Cerebellar cortex (tissue), 1 donor: ENCODE measurements around the gene MSLN.
A peak's percentile ranks its signal among the peaks of the same experiment; 100 is the strongest.

Source experiments
- DNase-seq: peaks from one replicate; pipeline ENCODE4 v3.0.0-alpha.2; 2015; ENCODE audit warnings: low spot score

The MSLN gene

DNA sequence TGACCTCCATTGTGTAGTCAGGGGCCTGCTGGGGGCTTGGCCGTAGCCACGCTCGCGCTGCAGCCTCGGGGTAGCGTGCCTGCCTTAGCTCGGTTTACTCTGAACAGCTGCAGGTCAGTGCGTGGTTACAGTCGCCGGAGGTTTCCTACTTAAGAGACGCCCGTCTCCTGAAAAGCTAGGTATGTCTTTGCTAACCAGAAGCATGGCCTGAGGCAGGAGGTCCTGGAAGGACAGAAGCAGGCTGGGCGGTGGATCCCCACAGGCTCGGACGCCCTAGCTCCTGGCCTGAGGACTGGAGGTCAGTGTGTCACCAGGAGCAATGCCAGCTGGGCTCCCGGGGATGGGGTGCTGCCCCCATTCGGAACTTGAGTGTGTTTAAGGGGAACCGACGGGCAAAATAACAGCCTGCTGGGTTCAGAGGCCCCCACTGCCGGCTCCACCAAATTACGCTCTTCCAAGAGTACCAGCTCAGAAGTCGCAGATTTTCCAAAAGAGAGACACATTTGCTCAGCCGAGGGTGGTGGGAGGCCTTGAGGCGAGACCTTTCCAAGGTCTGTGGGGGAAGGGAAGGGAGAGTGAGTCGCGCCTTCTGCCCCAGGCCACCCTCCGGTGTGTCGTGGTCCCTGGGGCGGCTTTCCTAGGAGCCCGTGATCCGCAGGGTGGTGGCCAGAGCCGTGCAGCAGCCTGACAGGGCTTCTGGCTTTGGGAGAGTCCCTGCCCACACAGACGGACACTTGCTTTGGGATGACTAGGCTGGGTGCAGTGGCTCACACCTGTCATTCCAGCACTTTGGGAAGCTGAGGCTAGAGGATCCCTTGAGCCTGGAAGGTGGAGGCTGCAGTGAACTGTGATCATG, 43.9 kb downstream of the MSLN start:
- no peak for DNase-seq

DNA sequence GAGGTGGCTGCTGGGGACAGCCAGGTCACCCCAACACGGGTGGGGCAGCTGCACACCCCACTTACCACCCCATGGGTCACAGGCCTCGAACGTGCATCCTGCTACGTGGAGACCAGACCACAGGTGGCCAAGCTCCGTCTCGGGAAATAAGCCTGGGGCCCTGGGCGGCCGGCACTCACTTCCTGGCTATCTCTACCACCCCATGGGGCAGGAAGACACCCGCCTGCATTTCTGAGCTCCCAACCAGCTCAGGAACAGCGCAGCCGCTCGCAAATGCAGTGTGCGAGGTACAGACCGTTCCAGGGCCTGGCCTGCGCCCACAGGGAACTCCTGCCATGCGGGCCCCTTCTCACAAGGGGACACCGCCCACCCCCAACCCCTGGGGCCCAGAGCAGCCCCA, 44.9 kb downstream of the MSLN start:
- no peak for DNase-seq

DNA sequence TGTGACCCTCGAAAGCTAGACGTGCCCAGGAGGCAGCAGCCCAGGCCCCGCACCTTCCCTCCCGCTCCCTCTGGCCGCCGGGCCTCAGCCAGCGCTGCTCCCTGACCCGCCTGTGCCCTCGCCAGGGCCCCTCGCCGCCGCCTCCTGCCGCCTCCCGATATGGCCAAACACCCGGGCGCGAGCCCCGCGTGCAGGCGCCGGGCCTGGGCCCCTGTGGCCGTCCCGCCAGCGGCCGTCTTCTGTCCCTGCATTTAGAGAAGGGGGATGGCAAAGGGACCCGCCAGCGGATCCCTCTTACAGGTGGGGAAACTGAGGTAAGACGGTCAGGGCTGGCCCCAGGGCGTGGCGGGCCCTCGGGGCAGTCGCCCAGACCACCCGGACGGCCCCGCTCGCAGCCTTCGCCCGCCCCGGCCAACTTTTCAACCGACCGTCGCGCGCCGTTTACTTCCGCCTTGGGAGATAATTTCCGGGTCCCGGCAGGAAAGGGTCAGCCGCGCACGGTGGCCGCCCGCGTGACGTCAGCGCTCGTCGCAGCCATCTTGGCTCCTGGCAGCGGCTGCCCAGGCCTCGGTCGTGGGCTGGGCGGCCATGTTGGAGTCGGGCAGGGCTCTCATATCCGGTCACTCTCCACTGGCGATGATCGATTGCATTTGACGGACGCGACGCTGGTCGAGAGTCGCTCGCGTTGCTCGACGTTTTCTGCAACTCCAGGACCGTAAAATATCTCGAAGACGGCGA, 47.0 kb downstream of the MSLN start:
- peak; percentile 91 for DNase-seq

DNA sequence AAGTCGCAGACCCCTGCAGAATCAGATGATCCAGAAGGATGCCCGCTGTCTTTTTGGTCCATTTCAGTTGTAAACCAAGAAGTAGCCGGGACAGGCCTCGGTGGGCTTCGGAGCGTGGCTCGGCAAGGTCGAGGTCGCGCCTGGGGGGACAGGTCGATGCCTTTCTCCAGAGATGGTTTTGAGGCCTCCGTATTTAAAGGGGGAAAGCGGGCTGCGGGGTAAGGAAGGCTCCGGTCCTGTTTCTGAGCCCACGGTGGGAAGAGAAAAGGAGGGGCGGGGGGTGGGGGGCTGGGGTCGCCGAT, 47.5 kb downstream of the MSLN start:
- no peak for DNase-seq

DNA sequence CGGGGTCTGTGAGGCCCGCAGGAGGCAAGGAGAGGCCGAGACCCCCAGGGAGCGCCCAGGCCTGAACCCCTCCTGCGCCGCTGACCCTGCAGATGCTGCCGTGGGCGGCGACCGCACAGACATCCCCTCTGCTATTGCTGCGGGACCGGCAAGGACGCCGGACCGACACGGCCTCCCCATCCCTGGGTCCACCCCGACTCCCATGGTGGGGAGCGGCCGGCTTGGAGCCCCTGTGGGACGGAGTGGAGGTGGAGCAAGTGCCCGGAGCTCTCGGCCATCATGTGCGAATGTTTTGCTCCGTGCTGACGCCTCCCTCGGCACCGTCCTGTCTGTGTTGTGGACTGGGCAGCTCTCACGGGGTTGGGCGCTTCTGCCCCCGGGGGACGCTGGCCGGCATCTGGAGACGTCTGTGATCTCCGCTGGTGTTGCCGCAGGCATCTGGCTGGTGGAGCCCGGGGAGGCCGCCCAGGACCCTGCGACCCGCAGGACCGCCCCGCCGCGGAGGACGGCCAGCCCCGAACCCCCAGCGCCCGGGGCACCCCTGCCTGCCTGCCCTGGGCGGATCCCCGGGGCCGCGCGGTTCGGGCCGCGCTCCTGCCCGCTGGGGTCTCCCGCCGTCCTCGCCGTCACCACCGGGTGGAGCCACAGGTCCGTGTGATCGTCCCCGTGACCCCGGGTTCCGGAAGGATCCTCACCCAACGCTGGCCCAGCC, 52.8 kb downstream of the MSLN start:
- DNase-seq = no peak

DNA sequence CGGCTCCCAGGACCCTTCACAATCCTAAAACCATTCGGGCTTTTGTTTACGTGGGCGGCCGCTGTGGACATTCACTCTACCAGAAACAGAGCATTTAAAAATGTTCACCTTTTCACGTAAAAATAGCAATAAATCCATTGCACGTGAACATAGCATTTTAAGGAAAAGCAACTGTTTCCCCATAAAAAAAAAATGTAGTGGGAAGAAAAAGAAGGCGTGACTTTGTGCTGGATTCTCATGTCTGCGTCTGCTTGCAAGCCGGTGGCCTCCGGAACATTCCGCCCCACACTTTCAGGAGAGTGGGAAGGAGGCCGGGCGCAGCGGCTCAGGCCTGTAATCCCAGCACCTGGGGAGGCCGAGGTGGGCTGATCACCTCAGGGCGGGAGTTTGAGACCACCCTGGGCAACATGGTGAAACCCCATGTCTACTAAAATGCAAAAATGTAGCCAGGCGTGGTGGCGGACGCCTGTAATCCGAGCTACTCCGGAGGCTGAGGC, 53.4 kb downstream of the MSLN start:
- DNase-seq = no peak

DNA sequence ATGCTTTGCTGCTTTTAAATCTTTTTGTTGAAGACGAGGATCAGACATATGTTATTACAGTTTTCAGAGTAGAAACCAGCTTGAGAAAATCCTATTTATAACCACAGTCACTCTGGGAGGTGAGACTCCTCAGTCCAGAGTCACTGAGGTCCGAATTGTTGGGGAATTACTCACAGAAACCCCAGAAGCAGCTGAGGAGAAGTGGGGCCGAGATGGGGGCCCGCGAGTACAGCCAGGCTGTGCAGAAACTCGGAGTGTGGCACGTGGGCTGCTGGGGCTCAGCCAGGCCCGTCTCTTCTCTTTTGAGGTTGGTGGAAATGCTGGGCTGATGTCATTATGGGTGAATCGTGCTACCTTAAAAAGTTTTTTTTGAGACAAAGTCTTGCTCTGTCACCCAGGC, 54.4 kb downstream of the MSLN start:
- DNase-seq = no peak

DNA sequence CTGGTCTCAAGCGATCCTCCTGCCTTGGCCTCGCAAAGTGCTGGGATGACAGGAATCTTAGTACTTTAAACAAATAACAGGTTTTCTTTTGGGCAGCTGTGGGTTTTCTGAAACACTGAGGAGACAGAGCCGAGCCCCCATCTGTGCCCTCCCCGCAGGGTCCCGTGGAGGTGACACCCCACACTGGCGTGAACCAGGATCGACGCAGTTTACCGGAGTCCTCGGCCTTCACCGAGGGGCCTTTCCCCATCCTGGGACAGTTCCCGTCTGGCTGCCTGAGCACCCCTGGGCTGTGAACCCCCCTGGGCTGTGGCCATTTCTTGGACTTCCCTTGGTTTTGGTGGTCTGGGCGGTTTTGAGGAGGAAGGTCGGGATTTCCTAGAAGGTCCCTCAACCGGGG, 55.3 kb downstream of the MSLN start:
- DNase-seq = no peak

DNA sequence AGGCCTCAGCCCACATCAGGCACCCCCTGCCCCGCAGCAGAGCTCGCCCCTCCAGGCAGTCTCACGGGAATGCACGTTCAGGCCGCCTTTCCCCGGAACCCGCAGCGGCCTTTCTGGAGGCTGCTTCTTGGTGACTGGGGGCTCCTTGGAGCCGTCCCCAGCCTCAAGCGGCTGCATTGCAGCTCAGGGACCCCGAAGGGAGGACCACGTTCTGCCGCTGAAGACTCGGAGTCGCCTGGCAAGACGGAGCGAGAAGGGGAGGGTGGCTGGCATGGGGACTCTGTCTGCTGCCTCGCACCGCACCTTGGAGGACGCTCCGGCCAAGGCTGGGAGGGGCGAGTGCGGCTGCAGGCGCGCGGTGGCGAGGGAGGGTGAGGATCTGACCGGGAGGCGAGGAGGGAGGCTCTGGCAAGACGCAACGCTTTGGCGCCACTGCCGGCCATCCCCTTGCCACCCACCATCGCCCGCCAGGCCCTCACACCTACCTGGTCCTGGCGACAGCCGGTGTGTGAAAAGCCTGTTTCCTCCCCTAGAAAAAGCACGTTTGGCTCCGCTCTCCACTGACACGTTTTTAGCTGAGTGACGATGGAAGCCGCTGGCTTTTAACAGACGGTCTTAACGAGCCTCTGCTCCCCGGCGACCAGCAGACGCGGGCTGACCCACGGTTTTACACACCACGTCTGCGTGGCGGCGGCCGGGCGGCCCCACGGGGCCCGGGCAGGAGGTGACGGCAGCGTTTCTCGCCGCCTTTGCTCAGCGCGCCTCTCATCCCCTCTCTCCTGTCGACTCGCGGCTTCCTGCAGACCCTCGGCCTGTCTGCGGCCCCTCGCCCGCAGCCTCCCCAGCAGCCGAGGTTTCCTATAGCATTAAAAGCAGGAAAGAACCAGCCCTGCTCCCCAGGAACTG, 56.7 kb downstream of the MSLN start:
- DNase-seq = no peak

DNA sequence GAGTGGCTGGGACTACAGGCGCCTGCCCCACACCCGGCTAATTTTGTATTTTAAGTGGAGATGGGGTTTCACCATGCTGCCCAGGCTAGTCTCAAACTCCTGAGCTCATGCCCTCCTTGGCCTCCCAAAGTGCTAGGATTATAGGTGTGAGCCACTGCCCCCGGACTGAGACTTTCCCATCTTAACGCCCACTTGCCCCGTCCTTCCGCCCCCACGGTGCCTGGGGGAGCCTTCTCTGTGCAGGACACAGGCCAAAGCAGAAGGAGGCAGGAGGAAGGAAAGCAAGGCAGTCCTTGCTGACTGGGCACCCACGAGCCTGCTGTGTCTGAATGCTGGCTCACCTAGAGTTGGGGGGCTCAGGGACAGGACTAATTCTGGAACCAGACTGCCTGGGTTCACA, 57.6 kb downstream of the MSLN start:
- DNase-seq = no peak
